Activated T-helper 17 cell treated with anti-CD3 and anti-CD28 coated beads, Interleukin-2, amount 50 U/mL, for 72 hours (primary cell): ENCODE results near the gene NEK4. TPM values are rescaled to one million over a fixed set of nuclear protein-coding genes. Genes with fewer than 3 reads are reported as not detected.
"Not testable (repeated sequence)": the region's sequence is repeated elsewhere in the genome, so short reads cannot be mapped to it uniquely, and the experiment has no call there.

Experiments used
- ATAC-seq: fragments of 150-1000 bp; cut with Tn5 transposase; replicated peaks from 2 replicates; pipeline ENCODE4 v1.10.0; 2021; ENCODE audit warnings: mild to moderate bottlenecking, moderate library complexity
- H3K27ac Mint-ChIP-seq: one replicate; pipeline ENCODE4 v1.8.0; 2022; ENCODE audit warnings: mixed read lengths
- H3K27me3 Mint-ChIP-seq: one replicate; pipeline ENCODE4 v1.8.0; 2022; ENCODE audit warnings: mixed read lengths
- H3K36me3 Mint-ChIP-seq: one replicate; pipeline ENCODE4 v1.8.0; 2022; ENCODE audit warnings: low read depth, mild to moderate bottlenecking, mixed read lengths
- H3K4me1 Mint-ChIP-seq: one replicate; pipeline ENCODE4 v1.8.0; 2022; ENCODE audit warnings: mixed read lengths
- H3K4me3 Mint-ChIP-seq: one replicate; pipeline ENCODE4 v1.8.0; 2022; ENCODE audit warnings: mild to moderate bottlenecking, mixed read lengths
- H3K9me3 Mint-ChIP-seq: one replicate; pipeline ENCODE4 v1.8.0; 2022; ENCODE audit warnings: mixed read lengths
- total RNA-seq, 2 donors: library from RNA; stranded (reverse); gene quantifications; one replicate each; pipeline ENCODE4 v1.2.3, GENCODE V29; 2022

Gene NEK4
- total RNA-seq, 2 donors from 2014 or later, result 3.1 to 17.7 TPM

DNA sequence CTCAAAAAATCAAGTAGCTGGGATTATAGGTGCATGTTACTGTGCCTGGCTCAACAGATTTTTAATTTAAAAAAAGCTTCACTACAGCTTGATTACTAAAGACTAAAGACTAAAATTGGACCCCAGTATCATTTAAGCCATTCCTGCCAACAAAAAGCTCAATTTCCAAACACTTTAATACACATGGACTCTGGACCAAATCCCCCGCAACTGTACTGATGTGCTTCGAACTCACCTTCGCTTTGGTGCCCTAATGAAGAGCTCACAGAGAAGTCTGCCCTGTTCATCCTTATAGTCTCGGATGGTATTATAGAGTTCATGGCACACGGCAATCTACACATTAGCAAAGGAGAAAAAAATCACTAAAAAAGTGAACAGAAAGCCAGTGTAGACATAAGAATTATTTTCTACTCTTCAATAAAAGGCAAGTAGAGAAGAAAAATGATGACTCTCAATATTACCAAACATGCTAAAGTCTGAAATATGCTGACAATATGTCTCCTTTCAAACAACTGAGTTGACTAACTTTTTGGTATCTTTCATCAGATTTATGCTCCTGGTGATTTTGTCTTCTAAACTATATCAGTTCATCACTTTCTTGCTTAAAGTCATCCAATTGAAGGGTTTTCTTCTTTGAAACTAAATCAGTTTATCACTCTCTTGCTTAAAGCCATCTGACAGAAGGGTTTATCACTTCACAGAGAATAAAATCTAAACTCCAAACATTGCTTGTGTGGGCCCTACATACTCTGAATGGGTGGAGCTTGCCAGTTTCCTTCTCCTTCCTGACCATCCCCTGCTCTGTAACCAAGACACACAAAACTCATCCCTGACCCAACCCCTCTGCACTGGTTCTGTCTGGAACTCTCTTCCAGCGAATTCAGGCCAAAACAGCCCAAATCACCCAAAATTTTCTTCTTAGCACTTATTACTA is 92.2 kb downstream of the NEK4 start:
- Mint-ChIP-seq H3K27ac (peak overlapping the region; percentile 47), H3K4me1 (peaks cover 44% of the 10 kb centered on the region), H3K36me3 (peaks cover 98% of the 10 kb centered on the region), H3K27me3 (no peaks in the 10 kb centered on the region), H3K4me3 (peak overlapping the region; percentile 0), H3K9me3 (no peaks in the 10 kb centered on the region)
- no peak for ATAC-seq

DNA sequence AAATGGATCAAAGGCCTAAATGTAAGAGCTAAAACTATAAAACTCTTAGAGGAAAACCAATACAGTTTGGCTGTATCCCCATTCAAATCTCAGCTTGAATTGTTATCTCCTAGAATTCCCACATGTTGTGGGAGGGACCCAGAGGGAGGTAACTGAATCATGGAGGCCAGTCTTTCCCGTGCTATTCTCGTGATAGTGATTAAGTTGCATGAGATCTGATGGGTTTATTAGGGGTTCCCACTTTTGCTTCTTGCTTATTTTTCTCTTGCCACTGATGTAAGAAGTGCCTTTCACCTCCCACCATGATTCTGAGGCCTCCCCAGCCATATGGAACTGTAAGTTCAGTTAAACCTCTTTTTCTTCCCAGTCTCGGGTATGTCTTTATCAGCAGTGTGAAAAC is 94.5 kb downstream of the NEK4 start:
- Mint-ChIP-seq H3K4me1 (peaks cover 44% of the 10 kb centered on the region), H3K36me3 (peaks cover 98% of the 10 kb centered on the region)
- H3K9me3 Mint-ChIP-seq, H3K27me3 Mint-ChIP-seq, H3K27ac Mint-ChIP-seq, ATAC-seq, H3K4me3 Mint-ChIP-seq: not testable (repeated sequence)

DNA sequence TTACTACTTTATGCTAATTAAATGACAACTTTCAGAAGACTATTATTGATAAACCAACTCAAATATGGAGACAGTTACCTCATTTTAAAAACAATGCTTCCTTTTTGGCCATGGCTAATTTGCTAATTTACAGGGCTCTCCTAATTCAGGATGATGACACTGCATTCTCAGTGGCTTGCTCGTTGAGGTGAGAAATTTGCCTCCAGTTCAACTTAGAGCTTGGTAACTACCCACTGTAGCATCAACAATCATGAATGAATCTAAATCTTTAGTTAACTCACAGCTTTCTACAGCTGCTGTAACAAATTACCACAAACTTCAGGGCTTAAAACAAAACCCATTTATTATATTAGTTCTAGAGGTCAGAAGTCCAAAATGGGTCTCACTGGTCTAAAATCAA is 99.1 kb downstream of the NEK4 start:
- Mint-ChIP-seq H3K27me3 (no peaks in the 10 kb centered on the region), H3K27ac (peak overlapping the region; percentile 98), H3K4me1 (peaks cover 35% of the 10 kb centered on the region), H3K36me3 (peaks cover 94% of the 10 kb centered on the region), H3K4me3 (peak overlapping the region; percentile 76), H3K9me3 (no peaks in the 10 kb centered on the region)
- peak; percentile 28 for ATAC-seq

DNA sequence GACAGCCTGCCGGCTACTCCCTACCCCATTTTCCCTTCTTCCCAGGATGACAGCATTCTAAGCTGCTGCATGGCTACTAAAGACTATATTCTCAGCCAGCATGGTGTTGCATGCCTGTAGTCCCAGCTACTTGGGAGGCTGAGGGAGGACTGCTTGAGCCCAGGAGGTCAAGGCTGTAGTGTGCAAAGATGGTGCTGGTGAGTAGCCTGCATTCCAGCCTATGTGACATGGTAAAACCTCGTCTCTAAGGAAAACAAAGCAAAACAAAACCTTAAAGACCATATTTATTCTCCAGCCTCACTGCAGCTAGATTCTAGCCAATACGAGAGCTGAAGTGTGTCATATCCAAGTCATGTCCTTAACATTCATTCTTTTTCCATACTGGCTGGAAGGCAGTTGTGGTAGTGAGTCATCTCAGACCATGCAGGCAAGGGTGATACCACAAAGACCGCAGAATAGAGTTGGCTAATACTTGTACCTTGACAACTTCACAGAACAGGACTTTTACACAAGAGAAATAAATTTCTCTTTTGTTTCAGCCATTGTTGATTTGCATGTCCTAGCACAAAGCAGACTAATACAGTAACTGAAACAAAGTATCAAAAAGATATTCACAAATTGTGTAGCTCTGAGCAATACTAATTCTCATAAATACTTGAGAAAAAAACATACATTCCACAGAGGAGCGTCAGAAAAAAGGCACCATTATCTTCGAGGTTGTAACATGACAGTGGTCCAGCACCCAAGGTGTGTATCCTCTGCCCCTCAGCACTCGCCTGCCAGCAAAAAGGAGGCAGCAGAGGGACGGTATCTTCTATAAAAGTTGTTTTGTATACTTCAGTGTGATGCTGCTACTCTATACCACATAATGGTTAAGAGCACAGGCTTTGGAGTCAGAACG is 99.9 kb downstream of the NEK4 start:
- H3K27me3 Mint-ChIP-seq, result no peaks in the 10 kb centered on the region
- H3K4me3 Mint-ChIP-seq, result peak overlapping the region; percentile 76

DNA sequence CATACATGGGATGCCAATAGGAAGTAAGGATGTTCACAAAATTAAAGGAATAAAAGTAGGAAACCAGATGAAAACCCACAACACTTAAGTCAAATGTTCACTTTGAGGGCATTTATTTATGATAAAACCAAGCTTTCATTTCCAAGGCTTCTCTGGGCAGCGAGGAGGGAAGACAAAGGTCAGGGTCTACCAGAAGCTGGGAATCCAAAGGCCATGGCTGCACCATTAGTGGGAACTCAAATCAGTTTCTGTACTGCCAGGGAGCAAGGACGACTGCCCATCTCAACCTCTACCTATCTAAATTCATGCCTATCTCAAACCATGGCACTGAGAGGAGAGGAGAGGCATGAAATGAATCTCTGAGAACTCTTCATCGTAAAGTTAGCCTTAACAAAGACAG is 107.6 kb downstream of the NEK4 start:
- no peak overlapping the region for H3K4me3 Mint-ChIP-seq
- ATAC-seq, result no peak
- H3K27ac Mint-ChIP-seq, result no peak overlapping the region
- H3K36me3 Mint-ChIP-seq, result peaks cover 98% of the 10 kb centered on the region
- H3K27me3 Mint-ChIP-seq, result no peaks in the 10 kb centered on the region
- no peaks in the 10 kb centered on the region for H3K9me3 Mint-ChIP-seq
- no peaks in the 10 kb centered on the region for H3K4me1 Mint-ChIP-seq

More for the DNA sequence above, 99.9 kb downstream of the NEK4 start:
- H3K9me3 Mint-ChIP-seq, result no peaks in the 10 kb centered on the region
- H3K4me1 Mint-ChIP-seq, result peaks cover 32% of the 10 kb centered on the region
- H3K27ac Mint-ChIP-seq, result peak overlapping the region; percentile 98
- H3K36me3 Mint-ChIP-seq, result peaks cover 94% of the 10 kb centered on the region
- ATAC-seq, result peak; percentile 91

DNA sequence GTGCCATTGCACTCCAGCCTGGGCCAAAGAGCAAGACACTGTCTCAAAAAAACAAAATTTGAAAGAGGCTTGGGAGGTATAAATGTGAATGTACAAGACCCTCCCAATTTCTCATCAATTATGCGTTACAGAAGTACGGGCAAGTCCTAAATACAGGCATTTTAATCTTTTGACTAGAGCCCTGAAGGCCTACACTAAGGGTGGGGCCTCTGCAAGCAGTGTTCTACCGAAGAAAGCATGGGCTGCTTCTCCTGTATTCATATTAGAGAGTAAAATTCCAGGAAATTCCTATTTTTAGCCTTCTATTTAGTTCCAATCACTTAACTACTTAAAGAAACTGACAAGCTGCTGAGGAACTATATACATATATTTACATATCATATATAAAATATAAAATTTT is 110.7 kb downstream of the NEK4 start:
- ATAC-seq, result no peak
- Mint-ChIP-seq H3K36me3 (peaks cover 98% of the 10 kb centered on the region), H3K9me3 (no peaks in the 10 kb centered on the region), H3K4me3 (no peak overlapping the region), H3K4me1 (peaks cover 6% of the 10 kb centered on the region), H3K27ac (no peak overlapping the region), H3K27me3 (no peaks in the 10 kb centered on the region)

Other genes with a start within 250 kb of the NEK4 start
- gene NT5DC2, start 237.1 kb downstream of the NEK4 start, total RNA-seq, result 10 to 100 TPM; 23.3 to 54.7 TPM
- 10 to 100 TPM in 1 of 2 donors, 1 to 10 TPM in 1; 7.9 to 12.0 TPM for gene UQCC5, start 234.3 kb downstream of the NEK4 start, total RNA-seq
- 10 to 100 TPM; 88.4 to 88.6 TPM for gene PBRM1, start 85.0 kb downstream of the NEK4 start, total RNA-seq
- 100 to 1,000 TPM; 165 to 189 TPM for gene GNL3, start 84.9 kb downstream of the NEK4 start, total RNA-seq
- 10 to 100 TPM; 34.6 to 37.3 TPM for gene GLT8D1, start 65.1 kb downstream of the NEK4 start, total RNA-seq
- 100 to 1,000 TPM in 1 of 2 donors, 10 to 100 TPM in 1; 66.2 to 106 TPM for gene SPCS1, start 64.8 kb downstream of the NEK4 start, total RNA-seq
- gene ITIH1, start 6.7 kb upstream of the NEK4 start, total RNA-seq, result not detected
- gene ITIH3, start 23.9 kb upstream of the NEK4 start, total RNA-seq, result not detected
- 10 to 100 TPM in 1 of 2 donors, 1 to 10 TPM in 1; 5.5 to 12.8 TPM for gene ITIH4, start 59.7 kb upstream of the NEK4 start, total RNA-seq
- gene MUSTN1, start 64.1 kb upstream of the NEK4 start, total RNA-seq, result 1 to 10 TPM in 1 of 2 donors, not detected in 1; 2.8 TPM
- gene STIMATE, start 126.6 kb upstream of the NEK4 start, total RNA-seq, result 10 to 100 TPM; 13.6 to 39.0 TPM